GM21360 (cell line): ENCODE results near the gene RERE.
A peak's percentile ranks its signal among the peaks of the same experiment; 100 is the strongest.
"Not testable (repeated sequence)": the region's sequence is repeated elsewhere in the genome, so short reads cannot be mapped to it uniquely, and the experiment has no call there.

Experiments
- ATAC-seq: cut with Tn5 transposase; IDR thresholded peaks from one replicate; pipeline ENCODE4 v1.9.1; 2021; ENCODE audit warnings: mild to moderate bottlenecking, moderate library complexity; ENCODE audit not compliant: unreplicated experiment

Gene RERE

DNA sequence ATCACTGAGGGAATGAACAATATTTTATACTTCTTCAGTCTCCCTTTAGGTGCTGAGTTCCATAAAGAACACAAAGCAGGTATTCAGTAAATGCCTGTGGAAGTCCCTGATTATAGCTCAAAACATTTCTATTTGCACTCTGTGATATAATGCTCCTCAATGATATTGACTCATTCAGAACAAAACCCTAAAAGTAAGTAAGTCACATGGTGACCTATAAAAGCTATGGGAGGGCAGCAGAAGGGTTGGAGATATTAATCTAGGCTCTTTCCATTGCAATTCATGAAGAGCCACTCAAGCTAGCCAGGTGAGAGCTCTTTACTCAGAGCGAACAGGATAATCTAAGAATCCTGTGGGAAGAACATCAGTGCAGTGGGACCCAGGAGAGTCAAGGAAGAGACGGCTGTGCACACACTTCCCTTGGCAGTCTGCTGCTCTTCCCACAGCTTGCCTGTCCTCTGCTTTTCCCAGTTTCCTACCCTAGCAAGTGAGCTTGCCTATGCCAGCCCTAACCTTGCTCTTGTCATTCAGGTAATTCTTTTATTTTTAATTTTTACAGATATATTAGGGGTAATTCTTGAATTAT lies 197.4 kb downstream of the RERE start:
- ATAC-seq, result not testable (repeated sequence)

DNA sequence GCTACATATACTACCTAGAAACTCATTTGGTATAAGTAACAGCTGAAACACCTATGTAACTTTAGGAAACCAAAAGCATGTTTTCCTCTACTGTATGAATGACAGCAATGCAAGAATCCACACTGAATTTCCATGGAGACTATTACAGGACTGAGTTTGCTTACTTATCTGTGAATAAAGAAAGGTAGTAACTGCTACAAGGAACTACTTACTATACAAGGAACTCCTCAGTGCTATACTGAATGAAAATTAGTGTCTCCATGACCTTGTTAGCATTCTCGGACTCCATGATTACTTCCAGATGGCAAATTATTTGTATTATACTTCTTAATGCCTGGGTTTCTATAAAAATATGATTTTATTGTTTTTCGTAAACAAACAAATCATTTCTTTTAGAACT lies 198.0 kb downstream of the RERE start:
- not testable (repeated sequence) for ATAC-seq

DNA sequence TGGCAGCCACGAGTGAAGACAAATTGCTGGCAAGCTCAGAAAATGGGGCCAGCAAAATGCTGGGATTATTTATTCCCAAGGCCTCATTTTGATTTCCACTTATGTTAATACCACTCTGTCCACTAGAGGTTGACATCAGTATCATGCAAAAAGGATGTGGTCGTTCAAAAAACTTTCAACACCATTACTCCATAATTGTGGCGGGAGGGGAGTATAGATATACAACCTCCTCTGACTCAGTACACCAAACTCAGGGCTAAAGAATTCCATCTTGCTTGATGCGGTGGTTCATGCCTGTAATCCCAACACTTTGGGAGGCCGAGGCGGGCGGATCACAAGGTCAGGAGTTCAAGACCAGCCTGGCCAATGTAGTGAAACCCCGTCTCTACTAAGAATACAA lies 200.6 kb downstream of the RERE start:
- not testable (repeated sequence) for ATAC-seq

DNA sequence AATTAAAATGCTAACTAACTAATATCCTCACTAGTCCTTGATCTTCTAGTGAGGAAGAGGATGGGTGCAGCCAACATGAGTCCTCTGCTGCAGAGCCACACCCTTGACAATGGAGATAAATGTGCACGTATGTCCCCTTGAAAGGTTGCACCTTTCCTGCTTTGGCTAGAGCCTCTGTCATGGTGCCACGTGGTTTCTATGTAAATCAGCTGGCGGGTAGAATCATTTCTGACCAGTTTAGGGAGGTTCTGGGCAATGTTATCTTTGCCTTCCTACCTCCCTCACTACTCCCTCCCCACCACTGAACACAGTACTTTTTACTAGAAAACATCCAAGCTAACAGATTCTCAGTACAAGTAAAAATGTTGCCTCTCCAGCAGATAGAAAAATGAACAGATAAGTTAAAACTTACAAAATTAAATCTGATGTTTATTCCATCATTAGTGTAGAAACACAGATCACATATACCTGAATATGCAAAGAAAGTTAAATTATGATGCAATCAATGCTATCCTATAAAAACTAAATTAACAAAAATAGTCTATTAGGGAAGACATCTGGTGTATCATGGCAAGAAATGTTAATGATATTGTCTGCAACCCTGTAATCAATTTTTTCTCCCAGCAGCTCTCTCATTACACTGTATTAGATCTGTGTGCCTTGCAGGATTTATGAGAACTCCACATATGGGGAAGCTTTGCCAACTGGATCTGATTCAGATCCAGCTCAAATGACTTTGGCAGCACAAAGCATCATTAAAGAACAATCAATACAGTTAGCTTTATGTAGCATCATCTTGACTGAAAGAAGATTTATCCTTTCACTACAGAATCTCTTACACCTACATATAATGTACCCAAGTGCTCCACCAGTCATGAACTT lies 205.6 kb downstream of the RERE start:
- not testable (repeated sequence) for ATAC-seq

DNA sequence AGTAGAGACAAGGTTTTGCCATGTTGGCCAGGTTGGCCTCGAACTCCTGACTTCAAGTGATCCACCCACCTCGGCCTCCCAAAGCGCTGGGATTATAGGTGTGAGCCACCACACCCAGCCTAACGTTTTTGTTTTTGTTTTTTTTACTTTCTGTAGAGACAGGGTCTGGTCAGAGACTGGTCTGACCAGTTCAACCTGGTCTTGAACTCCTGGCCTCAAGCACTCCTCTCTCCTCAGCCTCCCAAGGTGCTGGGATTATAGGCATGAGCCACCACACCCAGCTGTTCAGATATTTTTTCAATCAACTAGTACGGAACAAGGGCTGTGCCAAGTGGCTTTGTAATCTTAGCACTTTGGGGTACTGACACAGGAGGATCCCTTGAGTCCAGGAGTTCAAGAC lies 209.5 kb downstream of the RERE start:
- no peak for ATAC-seq

DNA sequence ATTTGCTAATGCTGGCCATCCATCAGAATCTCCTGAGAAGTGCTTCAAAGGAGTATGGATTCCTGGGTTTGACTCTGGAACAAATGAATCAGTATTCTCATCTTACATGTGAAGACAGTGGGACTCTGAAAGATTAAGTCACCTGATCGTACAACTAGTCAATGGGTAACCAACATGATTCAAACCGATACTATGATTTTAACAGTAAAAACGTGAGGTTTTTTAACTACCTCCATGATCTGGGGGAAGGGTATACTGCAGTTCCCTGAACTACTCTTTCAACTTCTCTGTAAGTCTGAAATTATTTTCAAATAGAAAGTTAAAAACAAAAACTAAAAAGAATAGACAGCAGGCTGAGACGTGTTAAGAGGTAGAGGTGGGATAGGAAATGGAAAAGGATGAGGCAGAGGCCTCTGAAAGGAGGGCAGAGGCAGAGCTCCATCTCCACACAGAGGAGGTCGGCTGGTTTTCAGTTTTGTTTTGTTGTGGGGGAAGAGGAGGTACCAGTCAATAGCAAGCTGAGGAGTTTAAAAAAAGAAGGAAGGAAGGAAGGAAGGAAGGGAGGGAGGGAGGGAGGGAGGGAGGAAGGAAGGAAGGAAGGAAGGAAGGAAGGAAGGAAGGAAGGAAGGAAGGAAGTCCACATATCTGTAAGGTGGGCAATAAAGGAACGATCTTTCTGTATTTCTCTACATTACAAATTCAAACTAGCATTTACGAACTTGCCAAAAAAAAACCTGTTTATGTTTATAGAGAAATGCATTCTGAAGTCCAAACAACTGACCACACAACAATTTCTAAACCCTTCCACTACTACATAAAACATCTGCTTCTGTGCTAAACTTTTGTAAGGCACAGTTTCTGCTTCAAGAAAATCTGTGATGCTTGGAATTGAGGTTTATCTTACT lies 213.1 kb downstream of the RERE start:
- peak; percentile 81 for ATAC-seq

DNA sequence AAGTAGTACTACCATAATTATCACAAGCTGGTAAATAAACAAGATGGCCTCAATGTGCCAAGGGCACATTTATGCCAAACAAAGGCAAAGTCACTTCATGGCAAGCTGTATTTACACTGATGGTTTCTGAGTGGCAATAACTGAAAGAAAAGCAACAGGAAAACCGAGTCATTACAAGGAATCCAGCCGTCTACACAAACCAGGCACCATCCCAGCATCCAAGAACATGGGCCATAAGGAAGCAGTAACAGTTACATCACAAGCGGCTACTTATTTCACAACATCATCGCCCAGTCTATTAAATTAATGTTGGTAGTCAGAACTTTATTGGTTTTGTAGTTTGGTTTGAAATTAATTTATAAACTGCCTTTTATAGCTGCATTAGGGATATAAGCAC lies 214.2 kb downstream of the RERE start:
- no peak for ATAC-seq

DNA sequence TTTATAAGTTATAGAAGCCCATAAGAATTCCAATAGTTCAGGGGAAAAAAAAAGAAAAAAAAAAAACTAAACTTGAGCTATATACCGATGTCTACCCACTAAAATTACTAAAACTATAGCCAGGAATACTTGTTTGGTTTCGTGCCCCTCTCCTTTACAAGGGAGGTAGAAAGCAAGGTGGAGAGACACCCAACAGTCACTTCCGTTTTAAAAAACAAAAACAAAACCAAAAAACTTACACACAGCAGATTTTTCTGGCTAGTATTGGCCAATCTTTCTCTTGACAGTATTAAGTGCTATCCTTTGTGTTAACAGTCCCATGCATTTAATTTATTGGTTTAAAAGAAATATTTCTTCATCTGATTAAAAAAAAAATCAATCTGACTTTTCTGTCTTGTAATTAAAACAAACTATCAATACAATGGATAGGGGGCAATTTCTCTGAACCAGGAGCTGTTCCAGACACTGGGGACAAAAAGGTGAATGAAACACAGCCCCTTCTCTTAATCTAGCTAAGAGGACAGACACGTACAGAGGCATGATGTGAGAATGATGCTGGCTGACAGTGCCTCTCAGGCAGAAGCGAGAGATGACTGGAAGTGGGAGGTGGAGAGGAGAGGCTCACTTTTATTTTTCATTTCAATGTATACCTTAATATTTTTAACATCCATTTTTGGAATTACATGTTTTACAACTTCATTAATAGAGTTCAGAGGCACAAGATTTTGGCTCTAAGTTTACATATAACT lies 214.8 kb downstream of the RERE start:
- no peak for ATAC-seq

DNA sequence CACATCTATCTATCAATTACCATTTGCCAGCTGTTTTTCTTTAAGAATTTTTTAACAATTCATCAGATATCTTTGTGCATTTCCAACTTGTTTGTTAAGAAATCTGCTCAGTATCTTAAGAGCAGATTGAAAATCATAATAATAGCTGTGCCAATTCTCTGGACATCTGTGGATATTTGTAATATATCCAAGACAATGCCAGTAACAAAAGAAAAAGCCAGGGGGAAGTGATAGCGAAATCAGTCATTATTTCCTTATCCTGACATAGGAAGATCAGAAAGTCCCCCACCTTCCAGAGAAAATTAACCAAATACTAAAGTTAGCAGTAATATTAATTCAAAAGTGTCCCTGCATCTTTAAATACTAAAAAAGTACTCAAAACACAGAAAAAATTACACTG lies 217.1 kb downstream of the RERE start:
- ATAC-seq, result no peak

DNA sequence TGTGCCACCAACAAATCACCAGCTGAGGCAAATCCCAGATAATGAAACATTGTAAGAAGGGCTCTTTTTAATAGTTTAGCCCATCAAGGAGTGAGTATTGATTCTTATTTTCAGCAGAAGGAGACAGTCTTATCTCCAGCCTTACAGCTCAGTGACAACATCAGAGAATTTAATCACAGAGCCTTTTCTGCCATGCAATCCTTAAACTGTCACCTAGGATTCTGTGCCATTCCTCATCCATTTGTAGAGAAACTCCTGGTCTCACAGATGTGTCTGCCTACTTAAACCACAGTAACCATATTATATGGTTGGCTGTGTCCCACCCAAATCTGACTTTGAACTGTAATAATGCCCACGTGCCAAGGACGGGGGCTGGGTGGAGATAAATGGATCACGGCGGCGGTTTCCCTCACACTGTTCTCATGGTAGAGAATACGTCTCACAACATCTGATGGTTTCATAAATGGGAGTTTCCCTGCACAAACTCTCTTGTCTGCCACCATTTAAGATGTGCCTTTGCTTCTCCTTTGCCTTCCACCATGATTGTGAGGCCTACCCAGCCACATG lies 217.7 kb downstream of the RERE start:
- ATAC-seq, result no peak

DNA sequence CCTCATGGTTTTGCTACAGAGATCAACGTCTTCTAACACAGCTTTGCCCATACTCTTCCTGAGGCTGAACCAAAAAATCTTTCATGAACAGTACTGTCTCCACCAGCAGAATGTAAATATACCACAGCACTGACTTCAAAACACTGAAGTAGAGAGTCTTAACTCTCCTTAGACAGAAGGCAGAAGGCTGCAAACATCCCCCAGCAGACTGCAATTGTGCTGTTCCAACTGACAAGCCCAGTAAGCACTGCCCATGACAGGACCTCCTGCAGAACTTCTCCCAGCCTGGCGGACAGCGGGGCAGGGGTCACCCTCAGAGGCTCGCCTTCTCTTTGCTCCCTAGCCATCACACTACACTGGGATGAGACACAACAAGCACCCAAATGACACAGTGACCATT lies 218.7 kb downstream of the RERE start:
- ATAC-seq, result no peak

DNA sequence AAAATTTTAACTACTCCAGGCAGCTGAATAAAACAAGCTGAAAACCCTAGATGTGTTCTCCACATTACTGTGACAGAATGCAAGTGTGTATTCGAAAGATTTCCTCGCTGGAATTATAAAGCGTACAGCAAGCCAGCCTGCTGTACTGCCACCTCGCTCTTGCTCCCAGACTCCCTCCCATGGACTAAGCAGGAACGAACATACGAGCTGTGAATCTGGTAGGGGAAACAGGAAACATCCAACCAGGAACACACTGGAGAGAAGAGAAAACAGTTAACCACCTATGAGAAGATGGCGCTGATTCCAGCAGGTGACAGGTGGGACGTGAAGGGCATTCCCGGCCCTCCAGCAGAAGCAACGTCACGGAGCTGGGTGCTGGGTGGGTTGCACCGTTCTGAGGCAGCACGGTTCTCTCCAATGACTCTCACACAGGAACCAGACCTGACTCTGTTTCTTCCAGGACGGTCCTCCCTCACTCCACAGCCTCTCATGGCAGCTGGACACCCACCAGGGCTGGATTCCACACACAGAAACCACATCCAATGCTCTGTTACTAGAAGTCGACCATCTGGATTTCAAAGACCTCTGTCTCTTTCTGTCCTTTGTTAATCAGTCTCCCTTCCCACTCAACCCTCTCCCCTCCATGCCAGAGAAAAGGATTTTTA lies 219.2 kb downstream of the RERE start:
- ATAC-seq, result no peak

DNA sequence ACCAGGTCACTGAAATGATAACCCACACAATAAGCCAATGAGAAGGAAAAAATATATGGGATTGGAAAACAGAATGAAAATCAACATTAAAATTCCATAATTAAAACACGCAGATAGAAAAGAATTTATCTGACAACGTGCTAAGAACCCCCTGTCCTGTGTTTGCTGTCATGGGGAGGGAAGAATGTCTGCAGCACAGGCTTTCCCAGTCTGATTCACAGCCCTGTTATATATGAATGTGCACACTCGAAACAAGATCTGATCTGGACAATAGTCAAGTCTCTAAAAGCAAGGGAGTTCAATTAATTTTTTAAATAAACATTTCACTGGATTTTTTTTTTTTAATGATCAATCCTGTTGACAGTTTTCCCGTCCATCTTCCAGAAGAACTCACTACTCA lies 220.0 kb downstream of the RERE start:
- no peak for ATAC-seq

DNA sequence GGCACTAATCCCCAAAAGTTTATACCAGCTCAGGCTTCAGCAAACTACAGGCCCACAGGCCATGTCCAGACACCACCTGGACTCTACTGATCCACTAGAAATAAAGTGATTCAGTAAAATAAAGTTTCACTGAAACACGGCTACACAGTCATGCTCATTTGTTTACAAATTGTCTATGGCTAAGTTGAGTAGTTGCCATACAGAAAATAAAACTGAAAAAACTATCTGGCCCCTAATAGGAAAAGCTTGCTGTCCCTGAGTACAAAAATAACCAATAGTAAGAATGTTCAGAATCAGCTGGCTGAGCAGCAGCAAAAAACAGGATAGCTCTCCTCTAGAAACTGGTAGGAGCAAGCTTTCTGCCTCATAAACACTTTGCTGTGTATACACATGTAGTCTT lies 221.5 kb downstream of the RERE start:
- ATAC-seq, result no peak

DNA sequence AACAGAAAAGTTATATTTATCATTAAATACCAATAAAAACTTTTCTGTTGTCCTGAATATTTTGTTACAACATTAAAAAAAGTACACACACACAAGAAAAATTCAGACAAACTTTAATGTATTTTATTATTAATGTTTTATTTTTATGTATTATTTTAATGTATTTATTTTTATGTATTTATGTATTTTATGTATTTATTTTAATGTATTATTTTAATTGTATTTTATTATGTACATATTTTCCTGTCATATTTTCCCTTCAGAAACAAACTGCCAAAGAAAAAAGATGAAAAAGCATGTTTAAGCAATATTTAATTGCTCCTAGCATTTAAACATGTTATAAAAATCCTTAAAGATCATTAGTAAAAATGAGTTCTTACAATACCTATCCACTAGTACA lies 222.1 kb downstream of the RERE start:
- no peak for ATAC-seq

DNA sequence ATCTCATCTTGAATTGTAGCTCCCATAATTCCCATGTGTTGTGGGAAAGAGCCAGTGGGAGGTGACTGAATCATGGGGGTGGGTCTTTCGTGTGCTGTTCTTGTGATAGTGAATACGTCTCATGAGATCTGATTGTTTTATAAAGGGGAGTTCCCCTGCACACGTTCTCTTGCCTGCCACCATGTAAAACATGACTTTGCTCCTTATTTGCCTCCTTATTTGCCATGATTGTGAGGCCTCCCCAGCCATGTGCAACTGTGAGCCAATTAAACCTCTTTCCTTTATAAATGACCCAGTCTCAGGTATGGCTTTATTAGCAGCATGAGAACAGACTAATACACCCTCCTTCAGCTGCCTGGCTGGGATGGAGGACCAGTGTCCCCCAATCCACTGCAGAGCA lies 224.1 kb downstream of the RERE start:
- ATAC-seq, result not testable (repeated sequence)

DNA sequence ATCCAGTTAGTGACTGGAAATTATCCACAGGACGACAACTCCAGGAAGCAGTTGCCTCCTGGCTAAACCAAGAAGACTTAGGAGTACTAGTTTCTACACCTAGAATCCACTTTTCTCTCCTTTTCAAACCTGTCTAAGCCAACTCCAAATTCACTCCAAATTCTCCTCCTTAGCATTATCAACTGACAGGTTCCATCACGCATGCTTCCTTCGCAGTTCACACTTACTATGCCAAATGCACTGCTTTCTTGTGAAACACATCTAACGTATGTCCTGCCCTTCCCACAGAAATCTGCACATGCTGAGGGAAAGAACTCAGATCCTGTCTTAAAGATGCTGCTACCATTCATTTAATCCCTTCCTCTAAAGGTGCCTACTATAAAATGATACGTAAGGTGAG lies 225.9 kb downstream of the RERE start:
- no peak for ATAC-seq

DNA sequence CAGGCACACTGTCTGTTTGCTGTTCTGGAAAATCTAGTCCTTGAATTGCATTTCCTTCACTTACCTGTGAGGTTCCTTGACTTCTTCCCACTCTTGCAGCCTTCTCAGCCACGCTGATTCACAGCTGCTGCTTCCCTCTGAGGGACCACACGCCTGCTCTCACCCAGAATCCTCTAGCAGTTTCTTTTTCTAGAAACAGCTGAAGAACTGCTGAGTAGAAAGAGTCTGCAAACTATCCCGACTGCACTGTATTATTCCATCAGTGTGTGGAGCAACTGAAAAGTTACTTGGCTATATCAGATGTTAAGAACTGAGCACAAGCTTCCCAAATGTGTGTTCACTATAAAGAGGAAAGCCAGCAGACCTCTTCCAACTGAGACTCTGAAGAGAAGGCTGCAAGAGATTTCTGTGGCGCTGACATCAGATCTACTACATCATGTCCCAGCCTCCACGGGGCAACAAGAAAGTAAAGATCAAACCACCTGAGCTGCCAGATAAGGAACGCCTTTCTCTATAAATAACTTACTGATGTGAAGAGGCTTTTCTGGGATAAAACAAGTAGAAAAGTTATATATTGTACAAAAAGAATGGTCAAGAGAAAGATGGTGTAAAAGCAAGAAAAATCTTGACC lies 226.6 kb downstream of the RERE start:
- ATAC-seq, result no peak

DNA sequence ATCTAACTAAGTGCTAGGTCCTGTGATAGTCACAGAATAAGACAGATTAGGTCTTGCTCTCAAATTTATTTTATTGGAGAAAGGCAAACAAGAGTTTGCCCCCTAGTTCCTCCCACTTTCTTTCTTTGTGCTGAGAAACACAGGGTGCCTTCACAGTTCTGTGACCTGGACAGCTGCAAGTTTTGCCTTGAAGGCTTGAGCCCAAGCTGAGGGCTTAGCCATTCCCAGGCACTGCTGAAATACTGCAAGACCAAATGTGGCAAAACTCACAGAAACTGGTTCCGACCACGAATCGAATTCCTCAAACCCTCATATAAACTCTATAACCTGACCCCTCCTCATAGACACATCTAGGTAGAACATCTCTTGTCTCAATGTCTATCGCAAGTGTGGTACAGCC lies 227.9 kb downstream of the RERE start:
- ATAC-seq, result no peak

DNA sequence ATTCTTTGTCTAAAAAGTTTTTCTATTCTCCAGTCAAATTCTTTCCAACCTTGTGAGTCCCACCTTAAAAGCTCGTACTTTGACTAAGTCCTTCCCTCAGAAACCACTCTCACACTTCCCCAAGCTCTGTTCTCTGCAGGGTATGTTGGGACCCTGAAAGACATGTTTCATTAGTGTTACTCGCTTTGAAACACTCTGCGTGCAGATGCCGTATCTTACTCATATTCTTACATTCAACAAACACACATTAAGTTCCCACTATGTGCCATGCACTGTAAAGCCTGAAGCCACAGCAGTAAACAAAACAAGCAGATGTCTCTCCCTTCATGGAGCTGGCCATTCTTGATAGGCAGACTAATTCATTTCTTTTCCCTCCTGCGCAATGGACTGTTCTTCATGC lies 229.7 kb downstream of the RERE start:
- no peak for ATAC-seq
